Inflammatory macrophage treated with lipopolysaccharide for 1 hour (primary cell): ENCODE data around the gene SPDYE1.

Experiments
- DNase-seq, 2 donors: peaks; one replicate each; pipeline ENCODE4 v3.0.0-alpha.2; 2020 to 2022

Gene SPDYE1

DNA sequence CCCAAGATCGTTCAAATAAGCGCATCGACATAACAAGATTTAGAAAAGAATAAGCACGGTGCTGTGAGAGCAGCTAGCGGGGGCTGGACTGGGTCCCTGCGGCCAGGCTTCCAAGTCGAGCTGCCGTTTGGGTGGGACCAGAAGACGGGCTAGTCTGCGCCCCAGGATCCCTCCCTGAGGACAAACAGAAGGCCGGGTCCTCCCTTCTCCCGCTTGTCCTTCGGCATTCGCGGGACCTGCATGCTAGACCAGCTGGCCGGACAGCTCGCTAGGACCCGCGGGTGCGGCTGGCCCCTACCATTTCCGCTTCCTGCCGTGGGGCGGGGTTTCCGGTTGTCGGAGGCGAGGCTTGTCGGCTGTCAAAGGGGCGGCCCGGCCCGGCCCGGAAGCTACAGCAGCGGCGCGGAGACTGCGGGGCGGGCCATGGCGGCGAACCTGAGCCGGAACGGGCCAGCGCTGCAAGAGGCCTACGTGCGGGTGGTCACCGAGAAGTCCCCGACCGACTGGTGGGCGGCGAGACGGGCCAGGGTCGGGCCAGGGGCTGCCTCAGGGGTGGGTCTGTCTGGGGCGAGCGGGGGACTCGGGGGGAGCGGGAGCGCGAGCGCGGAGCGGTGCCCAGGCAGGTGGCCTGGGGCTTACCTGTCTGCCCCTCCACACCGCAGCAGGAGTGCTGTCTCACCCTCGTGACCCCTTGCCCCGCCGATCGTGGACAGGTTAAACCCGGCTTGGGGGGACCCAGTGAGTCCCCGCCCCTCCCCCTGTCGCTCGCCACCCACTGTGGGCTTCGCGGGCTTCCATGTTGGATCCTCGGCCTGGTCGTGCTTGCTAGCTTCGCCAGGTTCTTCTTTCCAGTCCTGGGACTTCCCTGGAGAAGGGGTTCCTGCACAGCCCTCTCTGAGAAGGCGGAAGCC is 46.9 kb downstream of the SPDYE1 start, which contains the start of gene DBNL:
TSS of gene DBNL (plus strand) at position 388 of the 911 bp plus-strand sequence. CDS start at position 424, 36 bp downstream.
- peak; percentile 89 to 95 for DNase-seq

GRCh38 chr7:44045226-44046014 is 47.7 kb downstream of the SPDYE1 start:
- DNase-seq, result peak; percentile 13 to 35

GRCh38 chr7:44046321-44047061 is 48.8 kb downstream of the SPDYE1 start:
- DNase-seq, result peak; percentile 42 to 57

DNA sequence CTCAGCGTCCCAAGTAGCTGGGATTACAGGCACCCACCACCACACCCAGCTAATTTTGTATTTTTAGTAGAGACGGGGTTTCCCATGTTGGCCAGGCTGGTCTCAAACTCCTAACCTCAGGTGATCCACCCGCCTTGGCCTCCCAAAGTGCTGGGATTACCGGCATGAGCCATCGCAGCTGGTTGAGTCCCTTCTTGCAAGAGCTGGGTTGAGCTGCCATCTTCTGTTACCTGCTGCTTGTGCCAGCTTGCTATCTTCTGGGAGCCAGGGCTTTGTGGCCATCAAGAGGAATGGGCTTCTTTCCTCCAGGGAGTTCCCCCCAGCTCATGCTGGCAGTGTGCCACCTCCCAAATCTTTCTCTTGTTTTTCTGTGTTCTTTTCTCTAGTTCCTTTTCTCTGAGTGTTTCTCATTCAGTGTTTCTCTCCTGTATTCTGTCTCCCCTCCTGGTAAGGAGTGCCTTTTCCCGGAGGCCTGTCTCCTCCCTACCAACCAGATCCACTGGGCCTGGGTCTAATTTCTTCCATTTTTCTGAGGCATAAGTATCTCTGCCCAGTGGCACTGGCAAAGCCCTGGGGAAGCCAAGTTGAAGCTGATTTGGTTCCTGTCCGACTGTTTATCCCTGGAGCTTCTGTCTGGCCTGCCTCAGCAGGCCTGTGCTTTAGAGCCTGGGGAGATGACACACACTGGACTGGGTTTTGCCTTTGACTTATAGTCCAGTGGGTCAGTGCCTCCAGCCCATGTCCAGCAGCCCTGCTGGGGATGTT is 50.5 kb downstream of the SPDYE1 start:
- DNase-seq, result no peak

GRCh38 chr7:44050121-44050914 is 52.6 kb downstream of the SPDYE1 start:
- no peak for DNase-seq

GRCh38 chr7:44050915-44051560 is 53.3 kb downstream of the SPDYE1 start:
- DNase-seq, result no peak

DNA sequence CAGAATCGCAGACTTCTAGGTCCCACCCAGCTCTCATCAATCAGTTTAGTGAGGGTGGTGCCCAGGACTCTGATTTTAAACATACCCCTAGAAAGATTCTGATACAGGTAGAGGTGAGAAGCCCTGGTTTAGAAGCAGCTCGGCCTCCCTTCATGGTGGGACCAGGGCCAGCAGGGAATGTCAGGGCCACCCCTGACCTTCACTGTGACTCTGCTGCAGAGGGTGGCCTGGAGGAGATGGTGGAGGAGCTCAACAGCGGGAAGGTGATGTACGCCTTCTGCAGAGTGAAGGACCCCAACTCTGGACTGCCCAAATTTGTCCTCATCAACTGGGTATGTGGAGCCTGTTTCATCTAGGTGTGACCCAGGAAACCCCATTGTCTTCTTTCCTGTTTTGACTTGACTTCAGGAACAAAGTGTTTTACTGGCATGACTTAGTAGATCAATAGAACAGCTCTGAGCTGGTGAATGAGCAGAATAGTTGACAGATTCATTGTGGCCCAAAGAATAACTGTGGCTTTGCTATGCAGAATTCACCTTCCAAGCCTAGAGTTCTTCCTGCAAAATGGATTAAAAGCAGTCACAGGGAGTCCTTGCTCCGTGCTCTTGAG is 54.0 kb downstream of the SPDYE1 start:
- no peak for DNase-seq

DNA sequence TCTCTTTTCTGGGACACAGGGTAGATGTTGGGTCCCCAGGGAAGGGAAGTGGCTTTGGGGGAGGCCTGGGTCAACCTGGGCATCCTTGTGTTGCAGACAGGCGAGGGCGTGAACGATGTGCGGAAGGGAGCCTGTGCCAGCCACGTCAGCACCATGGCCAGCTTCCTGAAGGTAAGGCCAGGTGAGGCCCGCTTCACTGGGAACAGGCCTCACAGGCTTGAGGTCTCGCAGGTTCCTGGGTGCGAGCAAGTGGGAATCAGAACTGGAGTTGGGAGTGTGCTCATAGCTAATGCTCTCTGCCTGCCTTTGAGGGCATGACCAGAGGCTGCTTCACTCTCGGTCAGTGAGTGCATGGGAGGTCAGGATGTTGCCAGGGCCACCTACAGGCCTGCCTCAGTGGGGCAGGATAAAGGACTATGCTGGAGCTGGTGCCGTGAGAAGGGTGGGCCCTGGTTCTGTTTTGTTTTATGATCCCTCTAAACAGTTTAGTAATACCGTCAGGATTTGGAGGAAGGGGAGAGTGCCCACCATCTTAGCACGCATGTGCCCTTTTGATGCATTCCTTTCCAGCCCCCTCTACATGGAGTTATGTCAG is 55.2 kb downstream of the SPDYE1 start:
- no peak for DNase-seq

DNA sequence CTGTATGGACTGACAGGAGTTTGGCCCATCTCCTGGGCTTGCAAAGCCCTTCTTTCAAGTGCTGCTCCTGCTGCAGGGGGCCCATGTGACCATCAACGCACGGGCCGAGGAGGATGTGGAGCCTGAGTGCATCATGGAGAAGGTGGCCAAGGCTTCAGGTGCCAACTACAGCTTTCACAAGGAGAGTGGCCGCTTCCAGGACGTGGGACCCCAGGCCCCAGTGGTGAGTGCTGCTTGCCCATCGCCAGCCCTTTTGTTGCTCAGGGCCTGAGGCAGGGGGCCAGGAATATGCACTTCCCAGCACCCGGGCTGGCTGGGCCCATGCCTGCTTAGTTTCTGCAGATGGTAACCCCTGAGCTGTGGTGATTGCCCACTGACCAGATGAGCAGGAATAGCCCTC is 59.0 kb downstream of the SPDYE1 start:
- DNase-seq, result no peak

GRCh38 chr7:44057181-44057848 is 59.6 kb downstream of the SPDYE1 start:
- no peak for DNase-seq

- DNase-seq, result no peak
Observed at GRCh38 chr7:44057849-44058758, 60.4 kb downstream of the SPDYE1 start.

GRCh38 chr7:44058759-44059218 is 61.1 kb downstream of the SPDYE1 start:
- no peak for DNase-seq

- no peak for DNase-seq
Observed at GRCh38 chr7:44059219-44060090, 61.8 kb downstream of the SPDYE1 start.
